DND-41 (cell line): ENCODE measurements around the gene HCN4.

ENCODE experiments used
- CTCF ChIP-seq: IDR thresholded peaks from 2 replicates; pipeline ENCODE4 v1.5.1; 2012; ENCODE audit warnings: borderline replicate concordance, low read length, moderate library complexity, mild to moderate bottlenecking; ENCODE audit not compliant: poor library complexity, severe bottlenecking; ENCODE audit errors: extremely low read depth
- EZH2 ChIP-seq: IDR thresholded peaks from 3 replicates; pipeline ENCODE4 v1.6.1; 2012; ENCODE audit warnings: borderline replicate concordance, low read depth, mild to moderate bottlenecking, moderate library complexity, low read length, inconsistent platforms; ENCODE audit not compliant: severe bottlenecking

- TF ChIP-seq CTCF (no peak), EZH2 (no peak)
These were observed 466 bp upstream of the HCN4 start for GRCh38 chr15:73369154-73369694.
